Measurements from ENCODE around the gene SLC25A12. TPM values are rescaled to one million over a fixed set of nuclear protein-coding genes. Genes with fewer than 3 reads are reported as not detected.

Gene SLC25A12
- total RNA-seq, 1 experiment from 2014 or later = 28.8 TPM

- Histone ChIP-seq H2AFZ (no peak overlapping the region), H3K27ac (no peak overlapping the region), H4K20me1 (ENCODE audit: insufficient read depth) (no peaks in the 10 kb centered on the region), H3K27me3 (ENCODE audit: insufficient read depth, low read depth) (no peaks in the 10 kb centered on the region), H3F3A (ENCODE audit: insufficient read depth, low read depth) (no peaks in the 10 kb centered on the region), H3K4me3 (no peak overlapping the region), H3K9me2 (ENCODE audit: insufficient read depth) (no peaks in the 10 kb centered on the region), H3K79me2 (ENCODE audit: low read depth) (no peaks in the 10 kb centered on the region), H3K4me2 (no peak overlapping the region), H3K9me3 (ENCODE audit: insufficient read depth, low read depth) (no peaks in the 10 kb centered on the region), H3K4me1 (replicated peaks; ENCODE audit: insufficient read depth) (no peaks in the 10 kb centered on the region), H3K36me3 (ENCODE audit: low read depth) (0 out of 2 replicates have a peak, but pooled peaks cover 13% of the 10 kb centered on the region)
- ChIA-PET POLR2A (ENCODE audit: unreplicated experiment) (interaction anchor here (0.6 kb wide), 1 partner anchor 34 kb away, joined by 4 read pairs; no protein-coding TSS in a partner anchor), CTCF (no interaction called here)
- no peak for TF ChIP-seq EZH2 (IDR thresholded peaks at IDR 0.05; ENCODE audit: low read depth)
- TF ChIP-seq, protein P1, sequence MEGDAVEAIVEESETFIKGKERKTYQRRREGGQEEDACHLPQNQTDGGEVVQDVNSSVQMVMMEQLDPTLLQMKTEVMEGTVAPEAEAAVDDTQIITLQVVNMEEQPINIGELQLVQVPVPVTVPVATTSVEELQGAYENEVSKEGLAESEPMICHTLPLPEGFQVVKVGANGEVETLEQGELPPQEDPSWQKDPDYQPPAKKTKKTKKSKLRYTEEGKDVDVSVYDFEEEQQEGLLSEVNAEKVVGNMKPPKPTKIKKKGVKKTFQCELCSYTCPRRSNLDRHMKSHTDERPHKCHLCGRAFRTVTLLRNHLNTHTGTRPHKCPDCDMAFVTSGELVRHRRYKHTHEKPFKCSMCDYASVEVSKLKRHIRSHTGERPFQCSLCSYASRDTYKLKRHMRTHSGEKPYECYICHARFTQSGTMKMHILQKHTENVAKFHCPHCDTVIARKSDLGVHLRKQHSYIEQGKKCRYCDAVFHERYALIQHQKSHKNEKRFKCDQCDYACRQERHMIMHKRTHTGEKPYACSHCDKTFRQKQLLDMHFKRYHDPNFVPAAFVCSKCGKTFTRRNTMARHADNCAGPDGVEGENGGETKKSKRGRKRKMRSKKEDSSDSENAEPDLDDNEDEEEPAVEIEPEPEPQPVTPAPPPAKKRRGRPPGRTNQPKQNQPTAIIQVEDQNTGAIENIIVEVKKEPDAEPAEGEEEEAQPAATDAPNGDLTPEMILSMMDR (conservative IDR thresholded peaks at IDR 0.05) = no peak
- intact Hi-C loops (cut with micrococcal nuclease; ENCODE audit: unreplicated experiment) = no loop called here
- no peak for DNase-seq
- BruUV-seq (replicated peaks) = no TSS peak
These were observed 101.9 kb downstream of the SLC25A12 start for GRCh38 chr2:171792157-171792556.

DNA sequence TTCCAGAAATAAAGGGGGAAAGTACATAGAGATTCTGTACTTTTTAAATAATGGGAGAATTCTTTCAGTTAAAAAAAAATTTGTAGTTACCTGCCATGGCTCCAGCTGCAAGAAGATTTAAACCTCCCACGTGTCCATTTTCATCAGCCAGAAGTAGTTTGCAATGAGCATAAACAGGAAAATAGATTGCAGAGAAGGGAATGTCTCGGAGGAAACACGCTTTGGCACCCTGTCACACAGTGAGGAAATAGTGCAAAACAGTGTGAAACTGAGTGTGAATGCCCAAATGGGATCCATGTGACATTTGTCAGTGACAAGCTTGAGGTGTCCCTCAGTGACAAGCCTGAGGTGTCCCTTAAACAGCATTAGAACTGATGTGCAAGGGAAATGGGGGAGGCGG lies 102.7 kb downstream of the SLC25A12 start:
- ChIA-PET POLR2A (ENCODE audit: unreplicated experiment) (interaction anchor here (0.6 kb wide), 1 partner anchor 33 kb away, joined by 4 read pairs; no protein-coding TSS in a partner anchor), CTCF (no interaction called here)
- Histone ChIP-seq H3K9me2 (ENCODE audit: insufficient read depth) (no peaks in the 10 kb centered on the region), H3K4me1 (replicated peaks; ENCODE audit: insufficient read depth) (no peaks in the 10 kb centered on the region), H4K20me1 (ENCODE audit: insufficient read depth) (no peaks in the 10 kb centered on the region), H3K79me2 (ENCODE audit: low read depth) (no peaks in the 10 kb centered on the region), H3F3A (ENCODE audit: insufficient read depth, low read depth) (no peaks in the 10 kb centered on the region), H3K4me3 (no peak overlapping the region), H3K27ac (no peak overlapping the region), H3K27me3 (ENCODE audit: insufficient read depth, low read depth) (no peaks in the 10 kb centered on the region), H3K9me3 (ENCODE audit: insufficient read depth, low read depth) (no peaks in the 10 kb centered on the region), H2AFZ (no peak overlapping the region), H3K4me2 (no peak overlapping the region), H3K36me3 (ENCODE audit: low read depth) (0 out of 2 replicates have a peak, but pooled peaks cover 19% of the 10 kb centered on the region)
- TF ChIP-seq, protein P1 (conservative IDR thresholded peaks at IDR 0.05) = no peak
- no peak for TF ChIP-seq EZH2 (IDR thresholded peaks at IDR 0.05; ENCODE audit: low read depth)
- intact Hi-C loops (cut with micrococcal nuclease; ENCODE audit: unreplicated experiment) = no loop called here
- DNase-seq = peak in 1 of 2 experiments; percentile 37
- no TSS peak for BruUV-seq (replicated peaks)

DNA sequence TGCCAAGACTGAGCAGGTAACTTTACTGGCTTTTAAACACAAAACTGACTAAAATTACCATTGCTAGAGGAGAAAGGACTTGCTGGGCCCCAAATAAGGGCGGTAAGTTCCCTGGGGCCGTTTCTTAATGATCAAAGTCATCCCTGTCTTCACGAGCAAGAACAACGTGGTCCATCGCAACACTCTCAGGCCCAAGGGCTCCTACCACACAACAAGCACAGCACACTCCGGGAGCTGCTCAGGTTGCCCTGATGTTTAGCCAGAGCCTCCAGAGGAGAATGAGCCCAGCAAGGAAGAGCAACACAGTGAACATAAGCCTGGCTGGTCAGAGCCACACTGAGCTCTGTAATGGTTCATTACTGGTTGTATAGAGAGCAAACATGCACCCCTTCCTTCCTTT lies 104.1 kb downstream of the SLC25A12 start:
- no TSS peak for BruUV-seq (replicated peaks)
- H3K9me2 ChIP-seq (ENCODE audit: insufficient read depth) = no peaks in the 10 kb centered on the region
- intact Hi-C loops (cut with micrococcal nuclease; ENCODE audit: unreplicated experiment) = no loop called here
- no peaks in the 10 kb centered on the region for H3K27me3 ChIP-seq (ENCODE audit: insufficient read depth, low read depth)
- no peaks in the 10 kb centered on the region for H3K4me1 ChIP-seq (replicated peaks; ENCODE audit: insufficient read depth)
- no peak overlapping the region for H3K27ac ChIP-seq
- H3K4me2 ChIP-seq = no peak overlapping the region
- TF ChIP-seq EZH2 (IDR thresholded peaks at IDR 0.05; ENCODE audit: low read depth) = no peak
- TF ChIP-seq, protein P1 (conservative IDR thresholded peaks at IDR 0.05) = no peak
- CTCF ChIA-PET = no interaction called here
- H4K20me1 ChIP-seq (ENCODE audit: insufficient read depth) = no peaks in the 10 kb centered on the region
- no peaks in the 10 kb centered on the region for H3F3A ChIP-seq (ENCODE audit: insufficient read depth, low read depth)
- H2AFZ ChIP-seq = no peak overlapping the region
- H3K4me3 ChIP-seq = no peak overlapping the region
- H3K9me3 ChIP-seq (ENCODE audit: insufficient read depth, low read depth) = no peaks in the 10 kb centered on the region
- H3K36me3 ChIP-seq (ENCODE audit: low read depth) = peaks cover 27% of the 10 kb centered on the region; the same call in 1 of the 2 replicates
- H3K79me2 ChIP-seq (ENCODE audit: low read depth) = no peaks in the 10 kb centered on the region
- DNase-seq = no peak
- POLR2A ChIA-PET (ENCODE audit: unreplicated experiment) = interaction anchor here (0.7 kb wide), 1 partner anchor 27 kb away, joined by 8 read pairs; no protein-coding TSS in a partner anchor

All from PC-9 (cell line).